ENCODE measurements around the gene STYK1. TPM values are rescaled to one million over a fixed set of nuclear protein-coding genes. Genes with fewer than 3 reads are reported as not detected.
A peak's percentile ranks its signal among the peaks of the same experiment; 100 is the strongest.

The STYK1 gene
- total RNA-seq, 1 donor from 2014 or later, result 11.4 TPM

DNA sequence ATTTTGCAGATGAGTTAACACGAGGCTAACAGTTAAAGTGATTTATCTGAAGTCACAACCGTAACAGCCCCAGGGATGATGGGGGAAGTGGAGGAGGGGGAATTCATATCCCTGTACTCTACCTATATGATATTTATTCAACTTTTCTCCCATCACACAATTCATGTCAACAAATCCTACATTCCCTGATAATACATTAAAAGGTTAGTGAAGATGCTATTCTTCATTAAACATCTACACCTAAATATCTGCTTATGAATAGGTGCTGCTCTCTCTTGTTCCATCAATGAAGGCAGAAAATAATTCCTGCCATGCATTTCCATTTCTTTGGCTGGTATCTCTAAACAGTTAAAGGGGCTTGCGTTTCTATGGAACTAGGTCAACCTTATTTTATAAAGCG lies 42.4 kb upstream of the STYK1 start:
- H3K27ac Mint-ChIP-seq (ENCODE audit: unreplicated experiment), result peak overlapping the region; percentile 98
- H3K4me1 Mint-ChIP-seq (ENCODE audit: unreplicated experiment), result peaks cover 53% of the 10 kb centered on the region
- H3K9me3 Mint-ChIP-seq (ENCODE audit: unreplicated experiment), result no peaks in the 10 kb centered on the region
- no peak for DNase-seq (ENCODE audit: low spot score)
- peak overlapping the region; percentile 42 for H3K4me3 Mint-ChIP-seq (ENCODE audit: unreplicated experiment)
- peaks cover 43% of the 10 kb centered on the region for H3K36me3 Mint-ChIP-seq (ENCODE audit: low read depth, unreplicated experiment)
- peaks cover 7% of the 10 kb centered on the region for H3K27me3 Mint-ChIP-seq (ENCODE audit: unreplicated experiment)
- TF ChIP-seq, protein P1, sequence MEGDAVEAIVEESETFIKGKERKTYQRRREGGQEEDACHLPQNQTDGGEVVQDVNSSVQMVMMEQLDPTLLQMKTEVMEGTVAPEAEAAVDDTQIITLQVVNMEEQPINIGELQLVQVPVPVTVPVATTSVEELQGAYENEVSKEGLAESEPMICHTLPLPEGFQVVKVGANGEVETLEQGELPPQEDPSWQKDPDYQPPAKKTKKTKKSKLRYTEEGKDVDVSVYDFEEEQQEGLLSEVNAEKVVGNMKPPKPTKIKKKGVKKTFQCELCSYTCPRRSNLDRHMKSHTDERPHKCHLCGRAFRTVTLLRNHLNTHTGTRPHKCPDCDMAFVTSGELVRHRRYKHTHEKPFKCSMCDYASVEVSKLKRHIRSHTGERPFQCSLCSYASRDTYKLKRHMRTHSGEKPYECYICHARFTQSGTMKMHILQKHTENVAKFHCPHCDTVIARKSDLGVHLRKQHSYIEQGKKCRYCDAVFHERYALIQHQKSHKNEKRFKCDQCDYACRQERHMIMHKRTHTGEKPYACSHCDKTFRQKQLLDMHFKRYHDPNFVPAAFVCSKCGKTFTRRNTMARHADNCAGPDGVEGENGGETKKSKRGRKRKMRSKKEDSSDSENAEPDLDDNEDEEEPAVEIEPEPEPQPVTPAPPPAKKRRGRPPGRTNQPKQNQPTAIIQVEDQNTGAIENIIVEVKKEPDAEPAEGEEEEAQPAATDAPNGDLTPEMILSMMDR (IDR thresholded peaks at IDR 0.05; ENCODE audit: unreplicated experiment), result no peak

DNA sequence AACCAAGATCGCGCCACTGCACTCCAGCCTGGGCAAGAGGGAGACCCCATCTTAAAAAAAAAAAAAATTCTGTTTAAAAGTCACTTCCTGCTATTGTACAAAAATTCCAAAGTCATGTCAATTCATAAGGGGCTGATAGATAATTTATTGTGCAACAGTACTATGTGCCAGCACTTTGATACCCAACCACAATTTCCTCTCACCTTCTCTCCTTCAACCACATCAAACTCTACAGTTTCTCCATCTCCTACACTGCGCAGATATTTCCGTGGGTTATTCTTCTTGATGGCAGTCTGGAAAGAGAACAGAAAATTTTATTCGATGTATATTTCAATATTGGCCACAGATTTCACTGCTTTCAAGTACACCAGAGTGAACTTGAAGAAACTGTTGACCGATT lies 41.6 kb upstream of the STYK1 start:
- TF ChIP-seq, protein P1 (IDR thresholded peaks at IDR 0.05; ENCODE audit: unreplicated experiment), result no peak
- Mint-ChIP-seq H3K27me3 (ENCODE audit: unreplicated experiment) (peaks cover 2% of the 10 kb centered on the region), H3K27ac (ENCODE audit: unreplicated experiment) (peak overlapping the region; percentile 39), H3K36me3 (ENCODE audit: low read depth, unreplicated experiment) (peaks cover 36% of the 10 kb centered on the region), H3K4me3 (ENCODE audit: unreplicated experiment) (peak overlapping the region; percentile 51), H3K4me1 (ENCODE audit: unreplicated experiment) (peaks cover 46% of the 10 kb centered on the region), H3K9me3 (ENCODE audit: unreplicated experiment) (no peaks in the 10 kb centered on the region)
- no peak for DNase-seq (ENCODE audit: low spot score)

GRCh38 chr12:10709808-10710207 lies 36.0 kb upstream of the STYK1 start:
- Mint-ChIP-seq H3K4me3 (ENCODE audit: unreplicated experiment) (no peak overlapping the region), H3K27ac (ENCODE audit: unreplicated experiment) (peak overlapping the region; percentile 6), H3K9me3 (ENCODE audit: unreplicated experiment) (no peaks in the 10 kb centered on the region), H3K36me3 (ENCODE audit: low read depth, unreplicated experiment) (peaks cover 51% of the 10 kb centered on the region), H3K27me3 (ENCODE audit: unreplicated experiment) (peaks cover 2% of the 10 kb centered on the region), H3K4me1 (ENCODE audit: unreplicated experiment) (no peaks in the 10 kb centered on the region)
- TF ChIP-seq, protein P1 (IDR thresholded peaks at IDR 0.05; ENCODE audit: unreplicated experiment), result no peak
- DNase-seq (ENCODE audit: low spot score), result no peak

DNA sequence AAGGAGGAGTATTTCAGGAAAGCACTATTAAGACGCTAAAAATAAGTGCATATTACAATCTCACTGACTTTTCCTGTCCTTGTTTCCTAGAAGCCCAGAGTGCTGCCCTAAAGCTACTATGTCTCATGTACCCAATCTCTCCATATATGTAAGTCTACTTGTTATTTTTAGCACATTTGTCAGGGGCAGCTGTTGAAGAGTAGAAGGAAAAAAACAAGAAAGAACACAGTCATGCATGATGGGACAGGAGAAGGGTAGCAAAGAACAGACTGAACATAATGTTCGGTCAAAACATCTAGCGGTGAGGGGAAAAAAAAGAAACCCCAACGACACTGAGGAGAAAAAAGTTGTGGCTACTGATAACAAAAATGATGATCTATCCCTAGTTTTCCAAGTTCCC lies 35.0 kb upstream of the STYK1 start:
- no peak for DNase-seq (ENCODE audit: low spot score)
- H3K4me1 Mint-ChIP-seq (ENCODE audit: unreplicated experiment), result no peaks in the 10 kb centered on the region
- H3K36me3 Mint-ChIP-seq (ENCODE audit: low read depth, unreplicated experiment), result peaks cover 52% of the 10 kb centered on the region
- H3K9me3 Mint-ChIP-seq (ENCODE audit: unreplicated experiment), result no peaks in the 10 kb centered on the region
- TF ChIP-seq, protein P1 (IDR thresholded peaks at IDR 0.05; ENCODE audit: unreplicated experiment), result no peak
- H3K27me3 Mint-ChIP-seq (ENCODE audit: unreplicated experiment), result peaks cover 2% of the 10 kb centered on the region
- H3K4me3 Mint-ChIP-seq (ENCODE audit: unreplicated experiment), result peak overlapping the region; percentile 53
- peak overlapping the region; percentile 23 for H3K27ac Mint-ChIP-seq (ENCODE audit: unreplicated experiment)

GRCh38 chr12:10705655-10706054 lies 31.8 kb upstream of the STYK1 start:
- Mint-ChIP-seq H3K4me3 (ENCODE audit: unreplicated experiment) (no peak overlapping the region), H3K27me3 (ENCODE audit: unreplicated experiment) (peaks cover 2% of the 10 kb centered on the region), H3K9me3 (ENCODE audit: unreplicated experiment) (no peaks in the 10 kb centered on the region), H3K27ac (ENCODE audit: unreplicated experiment) (no peak overlapping the region), H3K36me3 (ENCODE audit: low read depth, unreplicated experiment) (peaks cover 49% of the 10 kb centered on the region), H3K4me1 (ENCODE audit: unreplicated experiment) (no peaks in the 10 kb centered on the region)
- no peak for DNase-seq (ENCODE audit: low spot score)
- TF ChIP-seq, protein P1 (IDR thresholded peaks at IDR 0.05; ENCODE audit: unreplicated experiment), result no peak

Measured in endothelial cell (in vitro differentiated cells).